Gastroesophageal sphincter (tissue), 3 donors: Measurements from ENCODE around the gene NAPB.

ENCODE experiments used
- POLR2A ChIP-seq, 2 donors: fragments of 450-650 bp; IDR thresholded peaks; one replicate each; pipeline ENCODE4 v1.6.1; 2017; ENCODE audit warnings: antibody characterized with exemption in 2 of 2, mild to moderate bottlenecking in 2 of 2, moderate library complexity in 1 of 2
- TF ChIP-seq, protein P1 (sequence below), 4 experiments: fragments of 200-600 bp in 2 of 4; fragments of 450-650 bp in 2 of 4; sonication (generic) in 1 of 4; IDR thresholded peaks; one replicate each; pipeline ENCODE4 v1.5.1; 2017 to 2019; ENCODE audit warnings: antibody characterized with exemption in 4 of 4, mild to moderate bottlenecking in 2 of 4, moderate library complexity in 2 of 4

DNA sequence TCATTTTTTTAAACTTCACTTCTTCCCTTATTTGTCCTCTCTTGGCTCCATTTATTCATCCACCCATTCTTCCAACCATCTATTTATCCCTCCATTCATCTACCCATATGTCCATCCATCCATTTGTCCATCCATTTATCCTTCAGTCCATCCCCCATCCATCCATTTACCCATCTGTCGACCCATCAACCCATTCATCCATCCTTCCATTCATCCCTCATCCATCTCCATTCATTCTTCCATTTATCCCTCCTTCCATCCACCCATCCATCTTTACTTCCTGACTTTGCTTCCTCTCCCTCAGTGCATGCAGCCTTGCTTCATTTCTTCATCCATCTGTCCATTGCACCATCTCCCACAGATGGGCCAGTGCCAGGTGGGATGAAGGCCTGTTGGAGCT lies 29.6 kb upstream of the NAPB start:
- TF ChIP-seq, protein P1, sequence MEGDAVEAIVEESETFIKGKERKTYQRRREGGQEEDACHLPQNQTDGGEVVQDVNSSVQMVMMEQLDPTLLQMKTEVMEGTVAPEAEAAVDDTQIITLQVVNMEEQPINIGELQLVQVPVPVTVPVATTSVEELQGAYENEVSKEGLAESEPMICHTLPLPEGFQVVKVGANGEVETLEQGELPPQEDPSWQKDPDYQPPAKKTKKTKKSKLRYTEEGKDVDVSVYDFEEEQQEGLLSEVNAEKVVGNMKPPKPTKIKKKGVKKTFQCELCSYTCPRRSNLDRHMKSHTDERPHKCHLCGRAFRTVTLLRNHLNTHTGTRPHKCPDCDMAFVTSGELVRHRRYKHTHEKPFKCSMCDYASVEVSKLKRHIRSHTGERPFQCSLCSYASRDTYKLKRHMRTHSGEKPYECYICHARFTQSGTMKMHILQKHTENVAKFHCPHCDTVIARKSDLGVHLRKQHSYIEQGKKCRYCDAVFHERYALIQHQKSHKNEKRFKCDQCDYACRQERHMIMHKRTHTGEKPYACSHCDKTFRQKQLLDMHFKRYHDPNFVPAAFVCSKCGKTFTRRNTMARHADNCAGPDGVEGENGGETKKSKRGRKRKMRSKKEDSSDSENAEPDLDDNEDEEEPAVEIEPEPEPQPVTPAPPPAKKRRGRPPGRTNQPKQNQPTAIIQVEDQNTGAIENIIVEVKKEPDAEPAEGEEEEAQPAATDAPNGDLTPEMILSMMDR (IDR thresholded peaks at IDR 0.05) = no peak
- TF ChIP-seq POLR2A (IDR thresholded peaks at IDR 0.05) = no peak
